Loucy (cell line): Measurements from ENCODE around the gene DDX17.

Experiments
- H2AFZ ChIP-seq: fragments of 200-600 bp; sonication (generic); 2 replicates; pipeline ENCODE4 v1.6.0; 2016; ENCODE audit warnings: antibody characterized with exemption, mild to moderate bottlenecking, low read length, moderate library complexity
- H3F3A ChIP-seq: fragments of 200-600 bp; 2 replicates; pipeline ENCODE4 v1.6.0; 2016; ENCODE audit warnings: antibody characterized with exemption, low read depth, mild to moderate bottlenecking
- H3K27me3 ChIP-seq: fragments of 200-600 bp; sonication (generic); 2 replicates; pipeline ENCODE4 v1.6.1; 2014; ENCODE audit warnings: low read length, mild to moderate bottlenecking; ENCODE audit not compliant: insufficient read depth, poor library complexity, severe bottlenecking
- H3K36me3 ChIP-seq: fragments of 200-600 bp; sonication (generic); 2 replicates; pipeline ENCODE4 v1.6.1; 2016; ENCODE audit warnings: low read length; ENCODE audit not compliant: insufficient read depth
- H3K4me1 ChIP-seq: fragments of 200-600 bp; sonication (generic); 2 replicates; pipeline ENCODE4 v1.5.1; 2014; ENCODE audit warnings: low read length, mild to moderate bottlenecking; ENCODE audit not compliant: insufficient read depth, poor library complexity, severe bottlenecking
- H3K4me2 ChIP-seq: fragments of 200-600 bp; sonication (generic); 2 replicates; pipeline ENCODE4 v1.6.0; 2014; ENCODE audit warnings: antibody characterized with exemption, low read length, low read depth, mild to moderate bottlenecking; ENCODE audit not compliant: poor library complexity, severe bottlenecking
- H3K4me3 ChIP-seq: fragments of 200-600 bp; sonication (generic); 2 replicates; pipeline ENCODE4 v1.5.1; 2014; ENCODE audit warnings: low read length, mild to moderate bottlenecking, mixed read lengths; ENCODE audit not compliant: poor library complexity, severe bottlenecking
- H3K79me2 ChIP-seq: fragments of 200-600 bp; sonication (generic); 2 replicates; pipeline ENCODE4 v1.6.1; 2014; ENCODE audit warnings: low read length; ENCODE audit not compliant: insufficient read depth
- H3K9ac ChIP-seq: fragments of 200-600 bp; sonication (generic); 2 replicates; pipeline ENCODE4 v1.6.0; 2014; ENCODE audit warnings: mild to moderate bottlenecking, low read depth, low read length, moderate library complexity; ENCODE audit not compliant: poor library complexity, severe bottlenecking
- H3K9me2 ChIP-seq: fragments of 200-600 bp; sonication (generic); replicated peaks from 2 replicates; pipeline ENCODE4 v1.6.1; 2016; ENCODE audit warnings: low read depth, low read length, mixed read lengths
- H3K9me3 ChIP-seq: fragments of 200-600 bp; sonication (generic); 2 replicates; pipeline ENCODE4 v1.6.1; 2014; ENCODE audit warnings: mild to moderate bottlenecking, antibody characterized with exemption, low read length, low read depth; ENCODE audit not compliant: insufficient read depth
- H4K20me1 ChIP-seq: fragments of 200-600 bp; sonication (generic); 2 replicates; pipeline ENCODE4 v1.6.0; 2014; ENCODE audit warnings: antibody characterized with exemption, low read length, mild to moderate bottlenecking; ENCODE audit not compliant: insufficient read depth, poor library complexity, severe bottlenecking
- EZH2phosphoT487 ChIP-seq: fragments of 200-600 bp; IDR thresholded peaks from 2 replicates; pipeline ENCODE4 v1.6.1; 2018; ENCODE audit warnings: antibody characterized with exemption, mild to moderate bottlenecking, moderate library complexity, borderline replicate concordance
- TF ChIP-seq, protein P1 (sequence below): fragments of 200-600 bp; sonication (generic); conservative IDR thresholded peaks from 2 replicates; pipeline ENCODE4 v1.5.1; 2014; ENCODE audit warnings: mild to moderate bottlenecking, antibody characterized with exemption, low read length

The DDX17 gene

DNA sequence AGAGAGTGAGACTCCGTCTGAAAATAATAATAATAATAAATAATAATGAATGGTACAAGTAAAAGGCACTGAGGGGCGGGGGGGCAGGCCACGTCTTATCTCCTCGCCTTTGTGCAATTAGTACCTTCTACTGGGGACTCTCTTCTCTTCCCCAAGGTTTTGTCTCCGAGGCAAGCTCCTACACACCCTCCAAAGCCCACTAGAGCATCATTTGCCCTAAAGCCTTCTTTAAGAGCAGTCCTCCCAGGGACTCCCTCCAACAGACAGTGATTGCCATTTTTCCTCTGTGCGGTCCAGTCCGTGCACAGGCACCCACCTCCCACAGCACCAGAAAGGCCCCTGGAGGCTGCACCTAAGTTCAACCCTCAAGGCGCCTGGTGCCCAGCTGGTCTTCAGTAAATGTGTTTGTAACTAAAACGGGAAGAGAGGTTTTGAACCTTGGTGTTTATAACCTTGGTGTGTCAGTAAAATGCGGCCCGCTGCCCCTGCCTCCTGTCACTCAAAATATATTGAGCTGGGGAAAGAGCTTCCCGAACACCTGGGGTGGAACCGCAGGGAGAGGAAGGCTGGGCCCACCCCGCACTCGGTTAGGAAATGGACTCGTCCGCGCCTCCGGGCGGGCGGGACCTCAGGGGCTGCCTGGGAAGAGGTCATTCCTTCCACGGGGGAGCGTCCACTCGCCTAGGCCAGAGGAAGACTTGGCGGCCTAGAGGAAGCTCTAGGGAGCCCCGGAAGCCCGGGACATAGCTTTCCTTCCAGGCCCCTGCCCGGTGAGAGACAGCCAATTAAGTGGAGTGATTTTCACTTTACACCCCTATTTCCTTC is 42.9 kb downstream of the DDX17 start:
- no peaks in the 10 kb centered on the region for H3K79me2 ChIP-seq
- H3K9ac ChIP-seq, result no peak overlapping the region
- H3K4me3 ChIP-seq, result peak overlapping the region; percentile 43
- H3K9me3 ChIP-seq, result no peaks in the 10 kb centered on the region
- no peaks in the 10 kb centered on the region for H4K20me1 ChIP-seq
- no peaks in the 10 kb centered on the region for H3F3A ChIP-seq
- H3K4me2 ChIP-seq, result peak overlapping the region; percentile 47
- H2AFZ ChIP-seq, result peak overlapping the region; percentile 66; the same call in 1 of the 2 replicates
- peaks cover 6% of the 10 kb centered on the region for H3K27me3 ChIP-seq
- no peaks in the 10 kb centered on the region for H3K36me3 ChIP-seq
- H3K9me2 ChIP-seq, result no peaks in the 10 kb centered on the region
- H3K4me1 ChIP-seq, result peaks cover 14% of the 10 kb centered on the region
- TF ChIP-seq, protein P1, sequence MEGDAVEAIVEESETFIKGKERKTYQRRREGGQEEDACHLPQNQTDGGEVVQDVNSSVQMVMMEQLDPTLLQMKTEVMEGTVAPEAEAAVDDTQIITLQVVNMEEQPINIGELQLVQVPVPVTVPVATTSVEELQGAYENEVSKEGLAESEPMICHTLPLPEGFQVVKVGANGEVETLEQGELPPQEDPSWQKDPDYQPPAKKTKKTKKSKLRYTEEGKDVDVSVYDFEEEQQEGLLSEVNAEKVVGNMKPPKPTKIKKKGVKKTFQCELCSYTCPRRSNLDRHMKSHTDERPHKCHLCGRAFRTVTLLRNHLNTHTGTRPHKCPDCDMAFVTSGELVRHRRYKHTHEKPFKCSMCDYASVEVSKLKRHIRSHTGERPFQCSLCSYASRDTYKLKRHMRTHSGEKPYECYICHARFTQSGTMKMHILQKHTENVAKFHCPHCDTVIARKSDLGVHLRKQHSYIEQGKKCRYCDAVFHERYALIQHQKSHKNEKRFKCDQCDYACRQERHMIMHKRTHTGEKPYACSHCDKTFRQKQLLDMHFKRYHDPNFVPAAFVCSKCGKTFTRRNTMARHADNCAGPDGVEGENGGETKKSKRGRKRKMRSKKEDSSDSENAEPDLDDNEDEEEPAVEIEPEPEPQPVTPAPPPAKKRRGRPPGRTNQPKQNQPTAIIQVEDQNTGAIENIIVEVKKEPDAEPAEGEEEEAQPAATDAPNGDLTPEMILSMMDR, result no peak
- TF ChIP-seq EZH2phosphoT487, result no peak

DNA sequence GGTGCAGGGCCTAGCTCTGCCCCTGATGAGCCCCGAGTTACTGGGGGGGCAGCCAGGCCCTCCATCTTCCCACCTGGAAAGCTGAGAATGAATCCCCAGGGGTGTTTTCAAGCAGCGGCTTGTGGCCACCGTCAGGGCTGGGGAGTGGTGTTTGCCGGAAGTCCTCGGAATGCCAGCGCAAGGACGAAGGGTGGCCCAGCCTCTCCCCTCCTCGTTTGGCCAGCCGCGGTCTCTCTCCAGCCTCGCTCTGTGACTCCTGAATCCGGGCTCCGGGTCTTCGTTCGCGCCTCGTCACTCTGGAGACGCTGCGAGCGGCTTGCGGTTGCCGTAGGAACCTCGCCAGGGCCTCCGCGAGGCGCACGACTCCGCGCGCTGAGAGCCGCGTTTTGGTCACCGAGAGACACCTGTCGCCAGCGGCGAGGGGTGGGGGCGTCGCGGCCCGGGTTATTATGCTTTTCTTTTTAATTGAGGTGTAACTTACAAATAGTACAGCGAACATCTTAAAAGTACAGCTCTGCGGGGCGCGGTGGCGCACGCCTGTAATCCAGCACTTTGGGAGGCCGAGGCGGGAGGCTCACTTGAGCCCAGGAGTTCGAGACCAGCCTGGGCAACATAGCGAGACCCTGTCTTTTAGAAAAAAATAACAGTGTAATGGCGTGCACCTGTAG is 44.6 kb downstream of the DDX17 start:
- TF ChIP-seq, protein P1, result no peak
- TF ChIP-seq EZH2phosphoT487, result no peak
- no peaks in the 10 kb centered on the region for H3K9me3 ChIP-seq
- peak overlapping the region; percentile 82 for H3K4me2 ChIP-seq
- no peaks in the 10 kb centered on the region for H3K36me3 ChIP-seq
- no peaks in the 10 kb centered on the region for H3K27me3 ChIP-seq
- peak overlapping the region; percentile 67 for H3K4me3 ChIP-seq
- H4K20me1 ChIP-seq, result no peaks in the 10 kb centered on the region
- peak overlapping the region; percentile 14 for H3K9ac ChIP-seq
- peak overlapping the region; percentile 85 for H2AFZ ChIP-seq
- H3K9me2 ChIP-seq, result no peaks in the 10 kb centered on the region
- H3K4me1 ChIP-seq, result peaks cover 14% of the 10 kb centered on the region
- H3F3A ChIP-seq, result no peaks in the 10 kb centered on the region
- no peaks in the 10 kb centered on the region for H3K79me2 ChIP-seq

DNA sequence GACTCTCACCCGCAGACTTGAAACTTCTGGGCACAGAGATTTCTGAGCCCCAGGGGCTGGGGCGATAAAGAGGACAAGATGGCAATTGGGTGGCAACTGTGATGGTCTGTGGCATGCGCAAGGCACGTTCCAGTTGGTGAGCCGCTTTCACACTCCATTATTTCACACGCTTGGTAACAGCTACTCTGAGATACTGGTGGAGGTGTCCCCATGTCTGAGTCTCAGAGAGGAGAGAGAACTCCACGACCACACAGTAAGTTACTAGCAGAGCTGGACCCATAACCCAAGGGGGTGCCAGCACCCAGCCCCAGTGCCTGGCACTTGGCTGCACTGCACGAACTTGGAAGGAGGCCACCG is 45.1 kb downstream of the DDX17 start:
- Histone ChIP-seq H3K9ac (peak overlapping the region; percentile 14), H3K4me2 (peak overlapping the region; percentile 82)

More for the DNA sequence above, 45.1 kb downstream of the DDX17 start:
- no peaks in the 10 kb centered on the region for H4K20me1 ChIP-seq
- no peaks in the 10 kb centered on the region for H3K9me3 ChIP-seq
- H3K4me3 ChIP-seq, result peak overlapping the region; percentile 67
- H2AFZ ChIP-seq, result peak overlapping the region; percentile 85
- no peaks in the 10 kb centered on the region for H3K36me3 ChIP-seq
- no peaks in the 10 kb centered on the region for H3F3A ChIP-seq
- no peaks in the 10 kb centered on the region for H3K9me2 ChIP-seq
- TF ChIP-seq EZH2phosphoT487, result no peak
- TF ChIP-seq, protein P1, result no peak
- H3K79me2 ChIP-seq, result no peaks in the 10 kb centered on the region
- H3K27me3 ChIP-seq, result no peaks in the 10 kb centered on the region
- peaks cover 14% of the 10 kb centered on the region for H3K4me1 ChIP-seq
